Colonic mucosa (tissue), 4 donors: ENCODE measurements around the gene S100B. TPM values are rescaled to one million over a fixed set of nuclear protein-coding genes. Genes with fewer than 3 reads are reported as not detected.

Experiments used
- DNase-seq: peaks from one replicate; pipeline ENCODE4 v3.0.0-alpha.2; 2020
- H3K27ac ChIP-seq: fragments of 200-600 bp; one replicate; pipeline ENCODE4 v1.8.0; 2021
- H3K27me3 ChIP-seq: fragments of 200-600 bp; one replicate; pipeline ENCODE4 v1.8.0; 2021
- H3K36me3 ChIP-seq: fragments of 200-600 bp; one replicate; pipeline ENCODE4 v1.8.0; 2021
- H3K4me1 ChIP-seq: fragments of 200-600 bp; one replicate; pipeline ENCODE4 v1.8.0; 2021; ENCODE audit warnings: mild to moderate bottlenecking
- H3K4me3 ChIP-seq: fragments of 200-600 bp; one replicate; pipeline ENCODE4 v1.8.0; 2021
- H3K9ac ChIP-seq, 2 donors: one replicate each; pipeline ENCODE4 v1.7.0; 2013; ENCODE audit warnings: control low read depth in 2 of 2, low read depth in 2 of 2, low read length in 2 of 2
- H3K9me3 ChIP-seq: fragments of 200-600 bp; one replicate; pipeline ENCODE4 v1.8.0; 2021
- intact Hi-C: fragments of 100-400 bp; cut with DNase I; formaldehyde crosslinking; loops from one replicate; pipeline ENCODE4 v1.14.1; 2022
- total RNA-seq, 2 donors: library from RNA; stranded (reverse); fragmentation: NEBNext Ultra II Directional in 1 of 2; extraction: Animal tissue kit (Norgen Biotek cat#: 25700) in 1 of 2; gene quantifications; one replicate each; pipeline ENCODE4 v1.2.1, GENCODE V29; 2021
- TF ChIP-seq, protein P1 (sequence below): fragments of 200-600 bp; IDR thresholded peaks from one replicate; pipeline ENCODE4 v1.8.0; 2022; ENCODE audit warnings: antibody characterized with exemption, mild to moderate bottlenecking
- donor health status: healthy.
- donor health status: DM: no; HTN: no; CAD: no.
- donor health status: DM: no; HTN: no; CAD: no.

Gene S100B
- total RNA-seq, 2 donors from 2014 or later = 3.3 to 8.2 TPM

GRCh38 chr21:46637952-46638746 lies 33.3 kb upstream of the S100B start:
- H3K9me3 ChIP-seq = no peaks in the 10 kb centered on the region
- no peaks in the 10 kb centered on the region for H3K36me3 ChIP-seq
- no peak for DNase-seq
- H3K4me3 ChIP-seq = no peak overlapping the region
- no peak overlapping the region for H3K9ac ChIP-seq
- intact Hi-C loops = no loop called here
- H3K27me3 ChIP-seq = no peaks in the 10 kb centered on the region
- H3K4me1 ChIP-seq = no peaks in the 10 kb centered on the region
- no peak overlapping the region for H3K27ac ChIP-seq
- TF ChIP-seq, protein P1, sequence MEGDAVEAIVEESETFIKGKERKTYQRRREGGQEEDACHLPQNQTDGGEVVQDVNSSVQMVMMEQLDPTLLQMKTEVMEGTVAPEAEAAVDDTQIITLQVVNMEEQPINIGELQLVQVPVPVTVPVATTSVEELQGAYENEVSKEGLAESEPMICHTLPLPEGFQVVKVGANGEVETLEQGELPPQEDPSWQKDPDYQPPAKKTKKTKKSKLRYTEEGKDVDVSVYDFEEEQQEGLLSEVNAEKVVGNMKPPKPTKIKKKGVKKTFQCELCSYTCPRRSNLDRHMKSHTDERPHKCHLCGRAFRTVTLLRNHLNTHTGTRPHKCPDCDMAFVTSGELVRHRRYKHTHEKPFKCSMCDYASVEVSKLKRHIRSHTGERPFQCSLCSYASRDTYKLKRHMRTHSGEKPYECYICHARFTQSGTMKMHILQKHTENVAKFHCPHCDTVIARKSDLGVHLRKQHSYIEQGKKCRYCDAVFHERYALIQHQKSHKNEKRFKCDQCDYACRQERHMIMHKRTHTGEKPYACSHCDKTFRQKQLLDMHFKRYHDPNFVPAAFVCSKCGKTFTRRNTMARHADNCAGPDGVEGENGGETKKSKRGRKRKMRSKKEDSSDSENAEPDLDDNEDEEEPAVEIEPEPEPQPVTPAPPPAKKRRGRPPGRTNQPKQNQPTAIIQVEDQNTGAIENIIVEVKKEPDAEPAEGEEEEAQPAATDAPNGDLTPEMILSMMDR = no peak

DNA sequence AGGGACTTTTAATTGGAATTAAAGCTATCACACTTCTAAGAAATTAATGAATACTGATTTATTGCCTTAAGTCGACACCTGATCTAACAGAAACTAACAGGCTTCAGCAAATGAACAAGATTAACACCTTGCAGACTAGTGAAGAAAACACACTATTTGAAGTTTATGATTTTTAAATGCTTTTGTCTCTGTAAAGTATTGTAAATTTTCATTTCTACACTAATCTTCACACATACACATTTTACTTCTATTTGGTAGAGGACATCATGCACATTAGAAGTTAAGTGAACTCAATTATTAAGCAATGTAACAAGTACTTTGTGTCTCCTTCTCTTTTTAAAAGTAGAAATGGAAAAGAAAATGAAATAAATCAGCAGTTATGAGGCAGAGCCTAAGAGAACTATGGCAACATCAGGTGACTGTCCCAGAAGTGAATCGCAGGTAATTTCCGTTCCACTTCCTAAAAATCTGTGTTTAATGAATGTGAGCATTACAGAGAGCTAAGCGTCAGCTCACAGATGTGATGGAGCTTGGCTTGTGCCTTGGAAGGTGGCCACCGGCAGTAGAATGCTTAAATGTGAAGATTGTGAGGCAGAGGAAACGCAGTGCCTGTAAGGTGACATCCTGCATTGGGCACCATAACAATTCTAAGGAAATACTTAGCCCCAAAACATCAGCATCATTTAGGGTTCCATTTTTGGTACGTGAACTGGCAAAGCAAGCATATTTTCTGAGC lies 31.8 kb upstream of the S100B start:
- no peak for DNase-seq
- Histone ChIP-seq H3K9me3 (no peaks in the 10 kb centered on the region), H3K27ac (peak overlapping the region; percentile 97), H3K27me3 (no peaks in the 10 kb centered on the region), H3K36me3 (no peaks in the 10 kb centered on the region), H3K4me3 (peak overlapping the region; percentile 60), H3K4me1 (no peaks in the 10 kb centered on the region), H3K9ac (peak overlapping the region in 1 of 2 donors; percentile 87)
- intact Hi-C loops = no loop called here
- TF ChIP-seq, protein P1 = no peak

- intact Hi-C loops = no loop called here
- no peak for DNase-seq
- Histone ChIP-seq H3K9ac (peak overlapping the region; percentile 87 to 94), H3K27me3 (no peaks in the 10 kb centered on the region), H3K4me1 (no peaks in the 10 kb centered on the region), H3K27ac (peak overlapping the region; percentile 97), H3K9me3 (no peaks in the 10 kb centered on the region), H3K36me3 (no peaks in the 10 kb centered on the region), H3K4me3 (peak overlapping the region; percentile 60)
- TF ChIP-seq, protein P1 = no peak
Measured at GRCh38 chr21:46636181-46636512, 31.3 kb upstream of the S100B start.

DNA sequence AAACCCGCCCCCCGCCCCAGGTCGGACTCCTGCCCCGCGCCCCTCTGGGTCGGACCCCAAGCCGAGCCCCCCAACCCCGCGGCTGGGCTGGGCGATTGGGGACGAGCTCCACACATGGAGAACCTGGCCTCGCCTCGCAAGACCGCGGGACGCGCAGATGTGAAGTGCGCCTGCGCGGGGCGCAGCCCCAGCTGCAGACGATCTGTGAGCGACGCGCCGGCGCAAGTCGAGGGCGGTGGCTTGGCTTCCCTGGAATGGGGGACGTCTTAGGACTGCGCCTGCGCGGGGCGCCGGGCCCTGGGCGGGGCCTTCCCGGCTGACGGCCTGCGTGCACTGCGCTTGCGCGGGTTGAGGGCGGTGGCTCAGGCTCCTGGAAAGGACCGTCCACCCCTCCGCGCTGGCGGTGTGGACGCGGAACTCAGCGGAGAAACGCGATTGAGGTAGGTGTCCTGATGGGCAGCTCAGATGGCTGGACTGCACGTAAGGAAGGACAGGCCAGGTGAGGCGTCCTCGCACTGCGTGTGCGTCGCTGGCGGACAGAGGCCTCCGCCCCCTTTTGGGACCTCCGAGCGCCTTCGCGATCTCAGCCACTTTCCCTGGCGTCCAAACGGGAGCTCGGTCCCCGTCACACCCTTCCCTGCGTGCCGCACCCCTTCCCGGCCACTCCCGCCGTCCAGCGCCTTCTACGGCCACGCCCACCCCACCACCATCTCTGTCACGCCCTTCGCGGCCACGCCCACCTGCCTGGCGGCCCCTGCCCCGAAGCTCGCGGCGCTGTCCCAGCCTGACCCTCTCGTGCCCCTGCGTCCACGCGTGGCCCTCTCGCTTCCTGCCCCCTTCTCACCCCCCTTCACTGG lies 30.7 kb upstream of the S100B start, which contains the start of gene PRMT2:
Gene PRMT2, plus strand, starts transcription at position 351 of the 857 bp plus-strand sequence. CDS start 1,278 bp downstream, outside the sequence.
- Histone ChIP-seq H3K27ac (peak within 1 kb of the TSS; percentile 97), H3K4me3 (peak within 1 kb of the TSS; percentile 60), H3K36me3 (no peaks in the 10 kb centered on the region), H3K4me1 (no peaks in the 10 kb centered on the region), H3K9me3 (no peaks in the 10 kb centered on the region), H3K27me3 (no peaks in the 10 kb centered on the region), H3K9ac (peak within 1 kb of the TSS; percentile 87 to 94)
- TF ChIP-seq, protein P1 = no peak
- intact Hi-C loops = no loop called here
- DNase-seq = peak; percentile 97

DNA sequence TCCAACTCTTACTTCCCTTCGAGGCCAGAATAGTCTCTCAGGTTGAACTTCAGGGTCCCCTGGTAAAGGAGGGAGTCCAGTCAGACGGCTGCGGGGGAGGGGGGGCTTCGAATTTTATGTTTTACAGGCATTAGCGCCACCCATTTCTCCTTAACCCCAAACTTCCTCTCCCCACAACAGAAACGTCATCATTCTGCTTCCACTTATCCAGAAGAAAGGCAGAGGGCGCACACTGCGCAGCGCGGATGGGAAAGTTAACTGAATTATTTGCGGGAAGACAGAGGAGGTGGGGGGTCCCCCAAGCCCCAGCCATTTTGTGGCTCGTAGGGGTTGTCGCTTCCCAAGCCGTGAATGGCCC lies 30.1 kb upstream of the S100B start:
- intact Hi-C loops = no loop called here
- Histone ChIP-seq H3K27me3 (no peaks in the 10 kb centered on the region), H3K4me3 (peak overlapping the region; percentile 60), H3K9ac (peak overlapping the region; percentile 75 to 87), H3K27ac (peak overlapping the region; percentile 97), H3K9me3 (no peaks in the 10 kb centered on the region), H3K4me1 (no peaks in the 10 kb centered on the region), H3K36me3 (no peaks in the 10 kb centered on the region)
- TF ChIP-seq, protein P1 = no peak
- peak; percentile 66 for DNase-seq
